ENCODE results near the gene FGF14. TPM values are rescaled to one million over a fixed set of nuclear protein-coding genes. Genes with fewer than 3 reads are reported as not detected.

The FGF14 gene
- total RNA-seq, 1 experiment from 2014 or later, result 0.22 TPM

DNA sequence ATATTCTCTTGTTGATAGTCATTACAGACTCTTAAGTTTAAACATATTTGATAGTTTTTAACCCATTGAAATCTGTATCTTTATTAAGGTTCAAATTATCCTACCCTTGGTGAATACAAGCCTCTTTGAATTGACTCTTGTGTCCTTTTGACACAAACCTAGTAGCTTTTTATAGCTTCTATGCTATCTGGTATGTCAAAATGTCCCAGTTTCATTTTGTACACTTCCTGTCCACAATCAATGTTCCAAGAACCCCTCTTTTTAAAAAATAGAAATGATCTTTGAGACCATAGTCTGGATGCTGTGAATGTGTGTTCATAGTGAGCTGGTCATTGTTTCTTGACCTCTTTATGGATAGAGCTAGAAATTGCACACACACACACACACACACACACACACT lies 39.2 kb upstream of the FGF14 start:
- H2BK5ac ChIP-seq (ENCODE audit: insufficient read length, low read length), result no peak overlapping the region
- H2BK120ac ChIP-seq (ENCODE audit: low read depth, low read length, poor library complexity, severe bottlenecking), result no peak overlapping the region
- H2AK5ac ChIP-seq (ENCODE audit: insufficient read length, low read length), result no peak overlapping the region
- no peak overlapping the region for H3K56ac ChIP-seq (ENCODE audit: insufficient read length, low read depth, low read length)
- H4K91ac ChIP-seq (ENCODE audit: insufficient read length, low read depth, low read length), result no peak overlapping the region
- no peak overlapping the region for H3K27ac Mint-ChIP-seq
- DNase-seq, result no peak
- peaks cover 0 to 7% of the 10 kb centered on the region in 2 experiments; a peak in 2 of 5 replicates for H3K9me3 Mint-ChIP-seq
- H3K23me2 ChIP-seq (ENCODE audit: insufficient read length, low read depth, low read length, poor library complexity, severe bottlenecking), result no peaks in the 10 kb centered on the region
- no peak overlapping the region for H3K4me2 ChIP-seq (ENCODE audit: insufficient read depth, insufficient read length, low read length)
- H3K79me1 ChIP-seq (ENCODE audit: insufficient read depth, low read depth, low read length, poor library complexity, severe bottlenecking), result no peaks in the 10 kb centered on the region
- TF ChIP-seq CTCF (conservative IDR thresholded peaks at IDR 0.05), result no peak
- no peak overlapping the region for H3K27ac ChIP-seq (ENCODE audit: insufficient read length, low read depth, low read length)
- no peaks in the 10 kb centered on the region for H3K4me1 ChIP-seq (ENCODE audit: insufficient read depth, low read length)
- no peaks in the 10 kb centered on the region for H3K27me3 ChIP-seq (ENCODE audit: insufficient read depth, low read length)
- H4K20me1 ChIP-seq (ENCODE audit: control insufficient read depth, insufficient read depth, insufficient read length), result no peaks in the 10 kb centered on the region
- H2AFZ ChIP-seq (ENCODE audit: low read length), result no peak overlapping the region
- H3K79me2 ChIP-seq (ENCODE audit: insufficient read depth, low read length), result no peaks in the 10 kb centered on the region
- H3K9me3 ChIP-seq (ENCODE audit: control insufficient read depth, low read depth, low read length), result no peaks in the 10 kb centered on the region
- no peak overlapping the region for H3K9ac ChIP-seq (ENCODE audit: extremely low read depth, insufficient read length, low read length)
- no peak overlapping the region for H3K4me3 Mint-ChIP-seq
- no peak overlapping the region for H3K14ac ChIP-seq (ENCODE audit: insufficient read depth, low read length)
- no peak overlapping the region for H3K23ac ChIP-seq (ENCODE audit: insufficient read length, low read depth, low read length)
- peaks cover 11 to 19% of the 10 kb centered on the region in 2 experiments for H3K4me1 Mint-ChIP-seq
- no peak overlapping the region for H3T11ph ChIP-seq (ENCODE audit: low read length)
- no peak overlapping the region for H4K8ac ChIP-seq (replicated peaks; ENCODE audit: insufficient read length, low read depth, low read length)
- H3K36me3 Mint-ChIP-seq (ENCODE audit: insufficient read depth in 1 of 3, low read depth in 3 of 3), result peaks cover 0 to 7% (median 5%) of the 10 kb centered on the region in 3 experiments; a peak in 2 of 7 replicates
- no peak overlapping the region for H4K5ac ChIP-seq (ENCODE audit: insufficient read length, low read depth, low read length)
- H3K4ac ChIP-seq (ENCODE audit: low read depth, low read length), result no peak overlapping the region
- H2BK15ac ChIP-seq (ENCODE audit: low read depth, low read length), result no peak overlapping the region
- no peak overlapping the region for H2BK12ac ChIP-seq (ENCODE audit: insufficient read length, low read depth, low read length)
- H2BK20ac ChIP-seq (ENCODE audit: low read depth, low read length, poor library complexity, severe bottlenecking), result no peak overlapping the region
- H3K27me3 Mint-ChIP-seq (ENCODE audit: low read depth), result no peaks in the 10 kb centered on the region; the same call in 1 of the 2 replicates
- H3K18ac ChIP-seq (ENCODE audit: insufficient read length, low read depth, low read length), result no peak overlapping the region

Data from H9 (cell line).